Measurements from ENCODE around the gene FSTL4. TPM values are rescaled to one million over a fixed set of nuclear protein-coding genes. Genes with fewer than 3 reads are reported as not detected.

The FSTL4 gene
- total and polyA plus RNA-seq, 4 donors, result 0.02 to 0.18 TPM; not detected in 2

- H3K36me3 ChIP-seq (ENCODE audit: control insufficient read depth in 4 of 4, insufficient read depth in 3 of 4, low read depth in 1 of 4, low read length in 3 of 4), result no peaks in the 10 kb centered on the region
- no peak overlapping the region for H3K4me3 ChIP-seq (ENCODE audit: low read depth in 1 of 3, low read length in 3 of 3)
- TF ChIP-seq HNF4G (IDR thresholded peaks at IDR 0.05) (no peak), MAX (IDR thresholded peaks at IDR 0.05) (no peak), REST (IDR thresholded peaks at IDR 0.05) (no peak), NR2F2 (IDR thresholded peaks at IDR 0.05) (no peak), YY1 (IDR thresholded peaks at IDR 0.05) (no peak), ATF3 (IDR thresholded peaks at IDR 0.05) (no peak), HNF4A (conservative IDR thresholded peaks at IDR 0.05) (no peak), RAD21 (IDR thresholded peaks at IDR 0.05) (no peak)
- TF ChIP-seq, protein P1, sequence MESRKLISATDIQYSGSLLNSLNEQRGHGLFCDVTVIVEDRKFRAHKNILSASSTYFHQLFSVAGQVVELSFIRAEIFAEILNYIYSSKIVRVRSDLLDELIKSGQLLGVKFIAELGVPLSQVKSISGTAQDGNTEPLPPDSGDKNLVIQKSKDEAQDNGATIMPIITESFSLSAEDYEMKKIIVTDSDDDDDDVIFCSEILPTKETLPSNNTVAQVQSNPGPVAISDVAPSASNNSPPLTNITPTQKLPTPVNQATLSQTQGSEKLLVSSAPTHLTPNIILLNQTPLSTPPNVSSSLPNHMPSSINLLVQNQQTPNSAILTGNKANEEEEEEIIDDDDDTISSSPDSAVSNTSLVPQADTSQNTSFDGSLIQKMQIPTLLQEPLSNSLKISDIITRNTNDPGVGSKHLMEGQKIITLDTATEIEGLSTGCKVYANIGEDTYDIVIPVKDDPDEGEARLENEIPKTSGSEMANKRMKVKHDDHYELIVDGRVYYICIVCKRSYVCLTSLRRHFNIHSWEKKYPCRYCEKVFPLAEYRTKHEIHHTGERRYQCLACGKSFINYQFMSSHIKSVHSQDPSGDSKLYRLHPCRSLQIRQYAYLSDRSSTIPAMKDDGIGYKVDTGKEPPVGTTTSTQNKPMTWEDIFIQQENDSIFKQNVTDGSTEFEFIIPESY (IDR thresholded peaks at IDR 0.05), result no peak
- WGBS, result 98% methylated on average over 5 of the region's 5 CpGs
- H3K4me1 ChIP-seq (ENCODE audit: control insufficient read depth in 4 of 4, insufficient read depth in 4 of 4, low read length in 3 of 4), result no peaks in the 10 kb centered on the region
- DNase-seq (ENCODE audit: low spot score), result no peak
- no peaks in the 10 kb centered on the region for H3K9me3 ChIP-seq (ENCODE audit: control insufficient read depth in 4 of 4, low read length in 3 of 4)
- H3K9ac ChIP-seq (ENCODE audit: low read depth in 1 of 2, low read length in 2 of 2), result no peak overlapping the region
- no peak overlapping the region for H3K27ac ChIP-seq (ENCODE audit: low read depth in 1 of 2, low read length in 2 of 2)
- H3K27me3 ChIP-seq (ENCODE audit: control insufficient read depth in 4 of 4, insufficient read depth in 4 of 4, low read length in 3 of 4), result no peaks in the 10 kb centered on the region
Measured at GRCh38 chr5:133466556-133467334, 145.6 kb downstream of the FSTL4 start.

DNA sequence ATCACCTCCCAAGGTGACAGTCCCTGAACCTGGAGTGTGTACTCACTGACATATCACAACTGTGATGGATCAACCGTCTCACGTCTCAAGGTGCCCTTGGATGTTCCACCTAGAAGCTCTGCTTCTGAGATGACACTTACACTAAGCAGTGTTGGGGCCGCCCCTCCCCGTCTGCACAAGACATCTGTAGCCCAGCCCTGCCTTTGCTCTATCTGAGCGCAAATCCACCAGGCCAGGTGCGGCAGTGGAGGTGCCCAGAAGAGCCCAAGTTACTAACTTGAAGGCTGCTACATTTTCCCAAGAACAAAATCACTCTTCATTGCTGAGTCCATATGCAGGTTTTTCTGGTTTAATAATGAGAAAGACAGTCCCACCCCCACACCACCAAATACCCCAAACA lies 148.3 kb downstream of the FSTL4 start:
- H3K4me1 ChIP-seq (ENCODE audit: control insufficient read depth in 4 of 4, insufficient read depth in 4 of 4, low read length in 3 of 4), result no peaks in the 10 kb centered on the region
- H3K9ac ChIP-seq (ENCODE audit: low read depth in 1 of 2, low read length in 2 of 2), result no peak overlapping the region
- H3K27me3 ChIP-seq (ENCODE audit: control insufficient read depth in 4 of 4, insufficient read depth in 4 of 4, low read length in 3 of 4), result no peaks in the 10 kb centered on the region
- no peak for DNase-seq (ENCODE audit: low spot score)
- H3K36me3 ChIP-seq (ENCODE audit: control insufficient read depth in 4 of 4, insufficient read depth in 3 of 4, low read depth in 1 of 4, low read length in 3 of 4), result no peaks in the 10 kb centered on the region
- H3K4me3 ChIP-seq (ENCODE audit: low read depth in 1 of 3, low read length in 3 of 3), result no peak overlapping the region
- WGBS, result 96% methylated on average over 6 of the region's 6 CpGs
- H3K9me3 ChIP-seq (ENCODE audit: control insufficient read depth in 4 of 4, low read length in 3 of 4), result no peaks in the 10 kb centered on the region
- H3K27ac ChIP-seq (ENCODE audit: low read depth in 1 of 2, low read length in 2 of 2), result no peak overlapping the region
- no peak for TF ChIP-seq REST (IDR thresholded peaks at IDR 0.05)
- no peak for TF ChIP-seq FOXA1 (IDR thresholded peaks at IDR 0.05)
- TF ChIP-seq MAX (IDR thresholded peaks at IDR 0.05), result no peak
- no peak for TF ChIP-seq EGR1 (IDR thresholded peaks at IDR 0.05; ENCODE audit: low read depth in 2 of 2)
- TF ChIP-seq CTCF (IDR thresholded peaks at IDR 0.05; ENCODE audit: low read depth, low read length, missing input control), result no peak
- no peak for TF ChIP-seq RXRA (IDR thresholded peaks at IDR 0.05)
- no peak for TF ChIP-seq RAD21 (IDR thresholded peaks at IDR 0.05)
- no peak for TF ChIP-seq NR2F2 (IDR thresholded peaks at IDR 0.05)
- no peak for TF ChIP-seq HNF4G (IDR thresholded peaks at IDR 0.05)
- no peak for TF ChIP-seq ATF3 (IDR thresholded peaks at IDR 0.05)
- TF ChIP-seq GABPA (IDR thresholded peaks at IDR 0.05 in 1 of 2, conservative IDR thresholded peaks at IDR 0.05 in 1 of 2), result no peak
- TF ChIP-seq, protein P1 (IDR thresholded peaks at IDR 0.05), result no peak
- no peak for TF ChIP-seq HNF4A (conservative IDR thresholded peaks at IDR 0.05)
- no peak for TF ChIP-seq JUND (IDR thresholded peaks at IDR 0.05)

Measured in liver (tissue), 9 donors.